ENCODE measurements around the gene NFAM1.

Gene NFAM1

GRCh38 chr22:42432020-42432596 is at the start of gene NFAM1:
TSS of gene NFAM1 (minus strand) at chr22:42432403. CDS start at chr22:42432357, 46 bp downstream.
- Histone ChIP-seq H3K4me1 (no peaks in the 10 kb centered on the region), H3K9me3 (ENCODE audit: control insufficient read depth, low read length) (no peaks in the 10 kb centered on the region), H3K79me2 (no peaks in the 10 kb centered on the region), H3K9ac (no peak within 1 kb of the TSS), H3K27ac (no peak within 1 kb of the TSS), H3K27me3 (ENCODE audit: control insufficient read depth, insufficient read depth, low read length) (no peaks in the 10 kb centered on the region), H3K4me3 (ENCODE audit: low read depth, low read length) (no peak within 1 kb of the TSS), H2AFZ (no peak within 1 kb of the TSS), H3K36me3 (ENCODE audit: control insufficient read depth, insufficient read depth, low read length) (no peaks in the 10 kb centered on the region), H3K4me2 (ENCODE audit: low read length) (no peak within 1 kb of the TSS)
- no peak for TF ChIP-seq CTCF (IDR thresholded peaks at IDR 0.05)

- no peak overlapping the region for H3K27ac ChIP-seq
- no peak overlapping the region for H2AFZ ChIP-seq
- no peaks in the 10 kb centered on the region for H3K4me1 ChIP-seq
- no peak overlapping the region for H3K4me2 ChIP-seq (ENCODE audit: low read length)
- H3K4me3 ChIP-seq (ENCODE audit: low read depth, low read length), result no peak overlapping the region
- no peak for TF ChIP-seq CTCF (IDR thresholded peaks at IDR 0.05)
- H3K9me3 ChIP-seq (ENCODE audit: control insufficient read depth, low read length), result no peaks in the 10 kb centered on the region
- H3K9ac ChIP-seq, result no peak overlapping the region
- no peaks in the 10 kb centered on the region for H3K27me3 ChIP-seq (ENCODE audit: control insufficient read depth, insufficient read depth, low read length)
- no peaks in the 10 kb centered on the region for H3K79me2 ChIP-seq
- no peaks in the 10 kb centered on the region for H3K36me3 ChIP-seq (ENCODE audit: control insufficient read depth, insufficient read depth, low read length)
Measured at GRCh38 chr22:42475122-42475521, 42.9 kb upstream of the NFAM1 start.

- Histone ChIP-seq H3K9me3 (ENCODE audit: control insufficient read depth, low read length) (no peaks in the 10 kb centered on the region), H2AFZ (no peak overlapping the region), H3K27me3 (ENCODE audit: control insufficient read depth, insufficient read depth, low read length) (no peaks in the 10 kb centered on the region), H3K4me2 (ENCODE audit: low read length) (no peak overlapping the region), H3K9ac (no peak overlapping the region), H3K27ac (no peak overlapping the region), H3K36me3 (ENCODE audit: control insufficient read depth, insufficient read depth, low read length) (no peaks in the 10 kb centered on the region), H3K79me2 (no peaks in the 10 kb centered on the region), H3K4me1 (no peaks in the 10 kb centered on the region), H3K4me3 (ENCODE audit: low read depth, low read length) (no peak overlapping the region)
- TF ChIP-seq CTCF (IDR thresholded peaks at IDR 0.05), result peak; percentile 54
Measured at GRCh38 chr22:42473484-42474193, 41.4 kb upstream of the NFAM1 start.

GRCh38 chr22:42472671-42473070 is 40.5 kb upstream of the NFAM1 start:
- no peaks in the 10 kb centered on the region for H3K9me3 ChIP-seq (ENCODE audit: control insufficient read depth, low read length)
- H3K36me3 ChIP-seq (ENCODE audit: control insufficient read depth, insufficient read depth, low read length), result no peaks in the 10 kb centered on the region
- no peak overlapping the region for H3K4me3 ChIP-seq (ENCODE audit: low read depth, low read length)
- TF ChIP-seq CTCF (IDR thresholded peaks at IDR 0.05), result no peak
- H3K4me1 ChIP-seq, result no peaks in the 10 kb centered on the region
- H3K27me3 ChIP-seq (ENCODE audit: control insufficient read depth, insufficient read depth, low read length), result no peaks in the 10 kb centered on the region
- H2AFZ ChIP-seq, result no peak overlapping the region
- no peak overlapping the region for H3K4me2 ChIP-seq (ENCODE audit: low read length)
- no peak overlapping the region for H3K27ac ChIP-seq
- no peaks in the 10 kb centered on the region for H3K79me2 ChIP-seq
- no peak overlapping the region for H3K9ac ChIP-seq

GRCh38 chr22:42471441-42471840 is 39.2 kb upstream of the NFAM1 start:
- no peak overlapping the region for H2AFZ ChIP-seq
- no peak for TF ChIP-seq CTCF (IDR thresholded peaks at IDR 0.05)
- H3K9ac ChIP-seq, result no peak overlapping the region
- H3K79me2 ChIP-seq, result no peaks in the 10 kb centered on the region
- H3K27ac ChIP-seq, result no peak overlapping the region
- no peak overlapping the region for H3K4me2 ChIP-seq (ENCODE audit: low read length)
- no peak overlapping the region for H3K4me3 ChIP-seq (ENCODE audit: low read depth, low read length)
- no peaks in the 10 kb centered on the region for H3K9me3 ChIP-seq (ENCODE audit: control insufficient read depth, low read length)
- H3K27me3 ChIP-seq (ENCODE audit: control insufficient read depth, insufficient read depth, low read length), result no peaks in the 10 kb centered on the region
- H3K4me1 ChIP-seq, result no peaks in the 10 kb centered on the region
- H3K36me3 ChIP-seq (ENCODE audit: control insufficient read depth, insufficient read depth, low read length), result no peaks in the 10 kb centered on the region
